GM10266 (cell line): ENCODE data around the gene ANO1.

Experiments used
- DNase-seq: peaks from one replicate; pipeline ENCODE4 v3.0.0; 2012; ENCODE audit errors: extremely low spot score
- CTCF ChIP-seq: IDR thresholded peaks from 2 replicates; pipeline ENCODE4 v1.5.1; 2012; ENCODE audit warnings: mild to moderate bottlenecking, low read depth; ENCODE audit not compliant: control insufficient read depth, insufficient read depth; ENCODE audit errors: missing control alignments

The ANO1 gene

GRCh38 chr11:70123711-70124110 lies 45.6 kb downstream of the ANO1 start:
- TF ChIP-seq CTCF = no peak
- no peak for DNase-seq

GRCh38 chr11:70124321-70125000 lies 46.3 kb downstream of the ANO1 start:
- TF ChIP-seq CTCF = no peak

GRCh38 chr11:70126494-70126893 lies 48.4 kb downstream of the ANO1 start:
- no peak for TF ChIP-seq CTCF
- no peak for DNase-seq

More at GRCh38 chr11:70124321-70125000, 46.3 kb downstream of the ANO1 start:
- DNase-seq = no peak

- no peak for DNase-seq
- TF ChIP-seq CTCF = no peak
Measured at GRCh38 chr11:70127653-70128434, 49.7 kb downstream of the ANO1 start.

- no peak for DNase-seq
- TF ChIP-seq CTCF = no peak
Measured at GRCh38 chr11:70128435-70128906, 50.4 kb downstream of the ANO1 start.

- DNase-seq = no peak
- no peak for TF ChIP-seq CTCF
Measured at GRCh38 chr11:70129051-70129592, 51.0 kb downstream of the ANO1 start.
